GM19328 (cell line): ENCODE measurements around the gene ADCY1.

ENCODE experiments used
- ATAC-seq: cut with Tn5 transposase; IDR thresholded peaks from one replicate; pipeline ENCODE4 v1.9.1; 2021; ENCODE audit warnings: mild to moderate bottlenecking, moderate library complexity; ENCODE audit not compliant: unreplicated experiment

Gene ADCY1

GRCh38 chr7:45592230-45592991, 18.2 kb downstream of the ADCY1 start:
- ATAC-seq: no peak

- ATAC-seq: no peak
Observed at GRCh38 chr7:45593121-45593541, 19.0 kb downstream of the ADCY1 start.

DNA sequence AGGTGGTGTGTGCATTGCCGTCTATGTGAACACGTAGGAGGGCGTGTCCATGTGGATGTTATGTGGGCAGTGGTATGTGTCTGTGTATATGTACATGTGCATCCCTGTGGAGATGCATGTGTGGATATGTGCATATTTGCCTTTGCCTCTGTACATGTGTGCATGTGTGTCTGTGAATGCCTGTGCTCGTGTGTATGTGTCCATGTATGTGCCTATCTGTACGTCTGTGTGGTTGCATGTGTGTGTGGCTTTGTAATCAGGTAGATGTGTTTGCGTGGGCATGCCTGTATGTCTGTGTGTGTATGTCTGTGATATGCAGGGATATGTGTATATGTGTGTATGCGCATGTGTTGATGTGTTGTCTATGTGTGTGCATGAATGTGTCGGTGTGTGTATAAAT, 19.7 kb downstream of the ADCY1 start:
- ATAC-seq: no peak

- no peak for ATAC-seq
Observed at GRCh38 chr7:45594745-45595535, 20.8 kb downstream of the ADCY1 start.

- no peak for ATAC-seq
Observed at GRCh38 chr7:45595809-45596664, 21.9 kb downstream of the ADCY1 start.

DNA sequence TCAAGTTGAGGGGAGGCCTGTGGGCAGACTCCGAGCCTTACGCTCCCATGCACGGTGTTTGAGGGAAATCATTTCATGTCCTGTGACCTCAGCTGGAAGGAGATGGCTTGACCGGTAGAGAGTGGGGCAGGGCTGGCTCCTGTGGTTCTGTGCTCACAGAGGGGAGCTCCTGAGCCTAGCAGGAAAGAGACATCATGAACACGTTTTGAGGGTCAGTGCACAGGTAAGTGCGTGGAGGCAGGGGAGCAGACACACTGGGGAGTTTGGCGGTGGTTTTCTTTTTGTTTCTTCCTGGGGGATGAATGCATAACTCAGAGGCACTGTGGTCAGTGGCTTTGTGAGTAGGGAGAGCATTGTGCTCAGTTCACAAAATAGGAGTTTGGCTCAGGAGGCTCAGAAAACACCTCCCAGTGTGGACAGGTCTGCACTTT, 22.5 kb downstream of the ADCY1 start:
- ATAC-seq: no peak

DNA sequence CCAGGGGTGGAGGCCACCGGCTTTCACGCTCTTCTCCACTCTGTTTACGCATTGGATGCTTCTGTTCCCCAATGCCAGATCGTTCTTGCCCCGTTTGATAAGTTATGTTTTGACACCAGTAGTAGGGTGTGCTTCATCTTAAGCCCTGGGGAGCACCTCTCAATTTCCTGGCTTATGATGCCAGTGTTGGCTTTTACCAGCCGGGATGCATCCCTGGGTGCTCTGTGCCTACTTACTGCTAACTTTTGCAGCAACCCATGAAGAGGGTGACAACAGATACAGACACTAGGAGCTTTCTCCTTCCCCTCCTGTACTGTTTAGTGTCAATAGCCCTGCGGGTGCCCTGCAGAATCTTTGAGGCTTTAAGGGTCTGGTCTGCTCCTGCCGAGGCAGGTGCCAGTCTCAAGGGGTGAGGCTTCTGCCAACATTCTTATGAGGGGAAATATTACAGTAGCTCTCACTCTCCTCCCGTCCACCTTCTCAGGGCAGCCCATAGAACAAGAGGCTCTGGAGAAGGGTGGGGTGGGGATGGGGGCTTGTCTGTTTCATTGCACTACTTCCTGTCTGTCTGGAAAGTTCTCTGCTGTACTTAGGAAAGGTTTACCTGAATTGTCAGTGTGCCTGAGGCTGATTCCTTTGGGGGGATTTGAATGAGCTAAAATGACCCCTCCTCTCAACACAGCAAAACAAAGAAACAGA, 23.3 kb downstream of the ADCY1 start:
- ATAC-seq: no peak

GRCh38 chr7:45598886-45599520, 24.8 kb downstream of the ADCY1 start:
- ATAC-seq: no peak

DNA sequence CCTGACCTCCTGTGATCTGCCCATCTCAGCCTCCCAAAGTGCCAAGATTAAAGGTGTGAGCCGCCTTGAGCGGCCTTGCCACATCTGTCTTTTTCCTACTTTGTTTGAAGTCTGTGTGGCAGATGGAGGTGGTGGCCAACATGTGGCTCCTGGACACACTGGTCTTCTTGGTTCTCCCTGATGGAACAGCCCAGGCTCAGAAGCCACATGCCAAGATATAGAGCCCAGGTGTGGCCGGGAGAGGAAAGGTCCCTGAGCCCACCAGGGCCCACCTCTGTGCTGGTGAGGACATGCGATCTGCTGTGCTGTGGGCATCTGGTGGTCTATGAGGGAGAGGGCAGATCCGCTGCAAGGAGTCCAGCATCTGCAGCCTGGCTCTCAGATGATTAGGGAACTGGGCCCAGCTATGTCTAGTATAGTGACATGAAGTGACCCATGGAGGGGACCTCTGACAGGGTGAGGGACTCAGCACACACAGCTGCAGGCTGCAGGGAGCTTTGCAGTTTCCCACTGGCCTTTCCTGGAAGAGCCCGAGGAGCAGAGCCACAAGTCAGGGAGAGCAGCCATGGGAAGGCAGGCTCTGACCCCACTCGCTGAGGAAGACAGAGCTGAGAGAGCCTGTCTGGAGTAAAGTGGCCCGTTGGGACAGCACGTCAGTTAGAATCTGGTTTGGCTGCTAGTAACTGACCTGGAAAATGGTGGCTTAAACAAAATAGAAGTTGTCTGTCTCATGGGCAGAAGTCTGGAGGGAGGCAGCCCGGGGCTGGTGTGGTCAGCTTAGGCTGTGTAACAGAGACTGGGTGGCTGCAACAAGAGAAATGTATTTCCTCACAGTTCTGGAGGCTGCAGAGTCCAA, 25.9 kb downstream of the ADCY1 start:
- no peak for ATAC-seq

GRCh38 chr7:45601094-45601493, 26.9 kb downstream of the ADCY1 start:
- ATAC-seq: no peak

GRCh38 chr7:45601816-45602540, 27.8 kb downstream of the ADCY1 start:
- ATAC-seq: no peak

DNA sequence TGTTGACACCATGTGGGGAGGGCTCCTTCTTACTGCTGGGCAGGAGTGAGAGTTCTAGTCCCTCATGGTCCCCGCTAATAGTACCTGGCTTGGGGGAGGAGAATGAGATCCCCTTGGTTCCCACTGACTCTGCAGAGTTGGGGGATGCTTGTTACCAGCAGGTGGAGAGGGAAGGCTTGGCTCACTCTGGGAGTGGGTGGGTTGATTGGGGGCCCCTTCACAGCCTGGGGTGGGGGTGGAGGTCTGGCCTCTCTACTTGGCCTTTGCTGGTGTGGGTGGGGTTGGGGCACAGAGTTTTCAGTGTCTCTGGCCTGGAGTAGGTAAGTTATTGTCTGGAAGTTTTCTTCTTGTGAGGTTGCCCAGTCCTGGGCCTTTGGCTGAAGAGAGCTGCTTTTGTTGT, 31.9 kb downstream of the ADCY1 start:
- ATAC-seq: no peak

DNA sequence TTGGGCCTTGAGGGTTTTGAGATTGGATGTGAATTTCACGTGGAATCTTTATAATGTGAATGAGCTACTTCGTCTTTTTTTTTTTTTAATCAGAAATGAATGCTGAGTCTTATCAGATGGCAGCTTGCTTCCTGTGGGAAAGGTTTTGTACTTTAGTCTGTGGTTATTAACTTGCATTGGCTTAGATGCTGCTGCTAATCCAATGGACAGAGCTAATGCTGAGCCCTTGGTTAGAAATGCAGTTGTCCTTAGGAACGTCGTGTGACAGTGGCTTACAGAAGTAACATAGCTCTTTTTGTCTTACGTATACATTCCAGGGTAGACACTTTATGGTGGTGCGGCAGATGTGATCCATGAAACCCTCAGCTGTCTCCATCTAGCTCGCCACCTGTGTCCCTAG, 32.8 kb downstream of the ADCY1 start:
- ATAC-seq: no peak

DNA sequence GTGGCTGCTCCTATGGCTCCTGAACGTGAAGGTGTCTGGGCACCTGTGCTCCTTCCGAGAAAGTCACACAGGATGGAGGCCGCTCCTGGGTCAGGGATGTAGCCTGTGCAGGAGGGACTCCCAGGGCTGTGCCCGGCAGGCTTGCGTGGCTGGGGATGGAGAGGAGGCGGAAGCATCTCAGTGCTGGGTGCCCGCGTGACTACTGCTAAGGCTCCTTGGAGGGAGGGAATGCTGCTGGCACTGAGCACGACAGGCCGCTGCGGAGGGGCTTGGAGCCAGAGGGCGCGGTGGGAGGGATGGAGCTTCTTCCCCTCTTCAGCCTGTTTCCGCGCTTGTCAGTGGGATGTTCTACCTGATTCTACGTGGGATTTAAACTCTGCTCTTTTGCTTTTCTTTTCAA, 35.0 kb downstream of the ADCY1 start:
- no peak for ATAC-seq

GRCh38 chr7:45610019-45610418, 35.9 kb downstream of the ADCY1 start:
- no peak for ATAC-seq

- ATAC-seq: no peak
Observed at GRCh38 chr7:45610660-45611299, 36.6 kb downstream of the ADCY1 start.

GRCh38 chr7:45617166-45617565, 43.0 kb downstream of the ADCY1 start:
- no peak for ATAC-seq

DNA sequence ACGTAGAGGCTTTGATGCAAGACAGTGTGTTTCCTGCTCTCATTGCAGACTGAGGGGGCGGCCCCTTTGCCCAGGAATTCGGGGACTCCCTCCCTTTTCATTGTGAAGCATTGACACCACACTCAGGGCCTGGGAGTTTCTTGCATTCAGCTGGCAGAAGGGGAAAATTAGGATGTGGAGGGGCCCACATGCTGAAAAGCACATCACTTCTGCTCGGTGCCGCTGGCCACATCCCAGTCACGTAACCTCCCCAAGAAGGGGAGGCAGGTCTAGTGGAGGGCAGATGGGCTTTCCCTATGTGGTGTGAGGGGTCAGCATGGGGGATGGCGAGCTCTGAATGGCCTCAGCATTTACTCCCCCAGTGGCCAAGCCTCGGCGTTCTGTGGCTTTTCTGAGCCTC, 47.9 kb downstream of the ADCY1 start:
- ATAC-seq: no peak
